Cardiac muscle cell (in vitro differentiated cells and primary cell): Measurements from ENCODE around the gene CBR3. TPM values are rescaled to one million over a fixed set of nuclear protein-coding genes. Genes with fewer than 3 reads are reported as not detected.

ENCODE experiments used
- DNase-seq, 2 donors: peaks; one replicate each; pipeline versions ENCODE4 v3.0.0 to v3.0.0-alpha.2; 2010 to 2017; ENCODE audit warnings: low read depth in 1 of 2, low spot score in 1 of 2
- H3K27ac ChIP-seq: fragments of 200-600 bp; sonication (generic); 2 replicates; pipeline ENCODE4 v1.5.1; 2016
- H3K27me3 ChIP-seq: fragments of 200-600 bp; sonication (generic); 2 replicates; pipeline ENCODE4 v1.6.0; 2016; ENCODE audit warnings: control low read depth
- H3K36me3 ChIP-seq: fragments of 200-600 bp; sonication (generic); 2 replicates; pipeline ENCODE4 v1.5.1; 2016; ENCODE audit warnings: control low read depth
- H3K4me1 ChIP-seq: fragments of 200-600 bp; sonication (generic); 2 replicates; pipeline ENCODE4 v1.8.1; 2017; ENCODE audit warnings: low read depth, mild to moderate bottlenecking, mixed run types
- H3K4me3 ChIP-seq: fragments of 200-600 bp; sonication (generic); 2 replicates; pipeline ENCODE4 v1.5.1; 2016; ENCODE audit warnings: mild to moderate bottlenecking
- H3K9me3 ChIP-seq: fragments of 200-600 bp; sonication (generic); 2 replicates; pipeline ENCODE4 v1.5.1; 2017; ENCODE audit warnings: low read depth, mild to moderate bottlenecking, control low read depth
- polyA plus RNA-seq: library from polyadenylated mRNA; unstranded; fragments of >200 nt; fragmentation: Nextera tagmentation; extraction: Ambion mirVana; gene quantifications from 2 replicates; pipeline ENCODE4 v1.2.1, GENCODE V29; 2016
- total RNA-seq: library from RNA; depleted of rRNA; stranded (reverse); fragments of >200 nt; gene quantifications from 2 replicates; pipeline ENCODE4 v1.2.3, GENCODE V29; 2016
- TF ChIP-seq, protein P1 (sequence below): IDR thresholded peaks from 2 replicates; pipeline ENCODE4 v1.5.1; 2012; ENCODE audit warnings: low read depth, mild to moderate bottlenecking, low read length

CBR3 gene
- total and polyA plus RNA-seq, 2 experiments from 2014 or later, result not detected

DNA sequence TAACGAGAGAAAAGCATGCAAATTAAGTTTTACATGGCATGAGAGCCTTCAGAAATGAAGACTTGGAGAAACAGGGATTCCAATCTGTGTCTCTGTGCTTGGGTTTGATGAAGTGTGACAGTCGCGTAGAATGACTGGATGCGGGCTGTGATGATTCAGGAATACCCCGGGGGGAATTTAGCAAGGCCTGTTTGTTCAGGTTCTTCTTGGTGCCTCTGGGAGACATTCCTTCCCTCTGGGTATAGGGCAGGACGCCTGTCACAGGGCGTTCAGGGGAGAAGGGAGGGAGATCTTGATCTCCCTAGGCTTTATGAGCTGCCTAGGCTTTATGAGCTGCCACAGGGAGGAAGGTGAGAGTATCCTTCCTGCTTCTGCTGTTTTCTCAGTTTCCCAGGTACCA is 58.3 kb downstream of the CBR3 start:
- Histone ChIP-seq H3K4me1 (peaks cover 7% of the 10 kb centered on the region), H3K36me3 (no peaks in the 10 kb centered on the region), H3K9me3 (no peaks in the 10 kb centered on the region), H3K4me3 (no peak overlapping the region), H3K27ac (no peak overlapping the region), H3K27me3 (peaks cover 10% of the 10 kb centered on the region)
- TF ChIP-seq, protein P1, sequence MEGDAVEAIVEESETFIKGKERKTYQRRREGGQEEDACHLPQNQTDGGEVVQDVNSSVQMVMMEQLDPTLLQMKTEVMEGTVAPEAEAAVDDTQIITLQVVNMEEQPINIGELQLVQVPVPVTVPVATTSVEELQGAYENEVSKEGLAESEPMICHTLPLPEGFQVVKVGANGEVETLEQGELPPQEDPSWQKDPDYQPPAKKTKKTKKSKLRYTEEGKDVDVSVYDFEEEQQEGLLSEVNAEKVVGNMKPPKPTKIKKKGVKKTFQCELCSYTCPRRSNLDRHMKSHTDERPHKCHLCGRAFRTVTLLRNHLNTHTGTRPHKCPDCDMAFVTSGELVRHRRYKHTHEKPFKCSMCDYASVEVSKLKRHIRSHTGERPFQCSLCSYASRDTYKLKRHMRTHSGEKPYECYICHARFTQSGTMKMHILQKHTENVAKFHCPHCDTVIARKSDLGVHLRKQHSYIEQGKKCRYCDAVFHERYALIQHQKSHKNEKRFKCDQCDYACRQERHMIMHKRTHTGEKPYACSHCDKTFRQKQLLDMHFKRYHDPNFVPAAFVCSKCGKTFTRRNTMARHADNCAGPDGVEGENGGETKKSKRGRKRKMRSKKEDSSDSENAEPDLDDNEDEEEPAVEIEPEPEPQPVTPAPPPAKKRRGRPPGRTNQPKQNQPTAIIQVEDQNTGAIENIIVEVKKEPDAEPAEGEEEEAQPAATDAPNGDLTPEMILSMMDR, result no peak
- DNase-seq, result no peak

DNA sequence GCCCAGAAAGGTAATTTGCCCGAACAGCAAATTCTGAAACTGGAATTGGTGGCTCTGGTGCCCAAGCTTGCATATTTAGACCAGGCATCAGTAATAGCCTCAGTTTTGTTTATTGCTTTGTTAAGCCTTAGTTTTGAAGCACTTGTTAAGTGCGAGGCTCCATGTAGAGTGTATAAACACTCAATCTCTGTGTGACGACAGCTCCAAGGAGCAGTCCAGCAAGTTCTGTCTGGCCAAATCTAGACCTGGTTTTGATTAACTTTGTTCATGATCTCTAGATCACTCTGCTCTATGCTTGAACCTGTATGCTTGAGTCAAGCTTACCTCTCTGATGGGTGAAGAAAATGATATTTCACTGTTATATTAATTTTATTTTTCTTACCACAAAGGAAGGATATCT is 59.1 kb downstream of the CBR3 start:
- Histone ChIP-seq H3K4me3 (no peak overlapping the region), H3K4me1 (peaks cover 13% of the 10 kb centered on the region), H3K9me3 (no peaks in the 10 kb centered on the region), H3K27ac (no peak overlapping the region), H3K27me3 (peaks cover 10% of the 10 kb centered on the region), H3K36me3 (no peaks in the 10 kb centered on the region)
- TF ChIP-seq, protein P1, result no peak
- peak in 1 of 2 donors; percentile 62 for DNase-seq

DNA sequence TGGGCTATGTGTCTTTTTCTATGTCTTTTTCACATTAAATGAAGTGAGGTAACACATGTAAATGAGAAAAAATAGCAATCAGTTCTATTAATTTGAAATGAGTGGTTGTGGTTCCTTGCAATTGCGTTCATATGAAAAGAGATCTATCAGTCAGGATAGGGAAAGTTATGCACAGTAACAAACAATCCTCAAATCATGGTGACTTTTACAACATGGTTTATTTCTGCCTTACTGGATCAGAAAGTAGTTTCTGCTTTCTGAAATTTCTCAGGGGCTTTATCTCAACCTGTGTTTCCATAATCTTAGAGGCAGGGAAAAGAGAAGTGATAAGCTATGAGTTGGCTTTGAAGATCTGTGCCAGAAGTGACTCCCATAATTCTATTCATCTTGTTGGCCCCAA is 60.7 kb downstream of the CBR3 start:
- Histone ChIP-seq H3K9me3 (no peaks in the 10 kb centered on the region), H3K36me3 (no peaks in the 10 kb centered on the region), H3K27me3 (peaks cover 6% of the 10 kb centered on the region), H3K27ac (no peak overlapping the region), H3K4me1 (peaks cover 16% of the 10 kb centered on the region), H3K4me3 (no peak overlapping the region)
- TF ChIP-seq, protein P1, result no peak
- no peak for DNase-seq

Other genes starting within 250 kb of the CBR3 start
- 14.7 and 16.2 TPM in 2 replicates for gene SETD4, start 74.6 kb upstream of the CBR3 start, total RNA-seq
- gene SETD4, start 74.6 kb upstream of the CBR3 start, polyA plus RNA-seq, result 18.1 and 28.5 TPM in 2 replicates
- gene CBR1, start 65.1 kb upstream of the CBR3 start, total RNA-seq, result 60.8 and 83.1 TPM in 2 replicates
- gene CBR1, start 65.1 kb upstream of the CBR3 start, polyA plus RNA-seq, result 45.1 and 49.5 TPM in 2 replicates
- gene DOP1B, start 21.7 kb downstream of the CBR3 start, total RNA-seq, result 3.3 and 5.8 TPM in 2 replicates
- 6.9 and 7.4 TPM in 2 replicates for gene DOP1B, start 21.7 kb downstream of the CBR3 start, polyA plus RNA-seq
- gene MORC3, start 185.1 kb downstream of the CBR3 start, total RNA-seq, result 16.7 and 31.8 TPM in 2 replicates
- gene MORC3, start 185.1 kb downstream of the CBR3 start, polyA plus RNA-seq, result 15.6 and 25.4 TPM in 2 replicates